CD4-positive, alpha-beta T cell treated with Interleukin-6 for 4 hours (primary cell): Measurements from ENCODE around the gene AGBL4.

ENCODE experiments used
- DNase-seq: peaks from one replicate; pipeline ENCODE4 v3.0.0-alpha.2; 2020; ENCODE audit warnings: mixed read lengths

Gene AGBL4

GRCh38 chr1:48616710-48617109 is 1407.0 kb downstream of the AGBL4 start:
- no peak for DNase-seq

GRCh38 chr1:48611841-48612240 is 1411.9 kb downstream of the AGBL4 start:
- DNase-seq, result no peak

- no peak for DNase-seq
These were observed 1412.9 kb downstream of the AGBL4 start for GRCh38 chr1:48610628-48611542.

GRCh38 chr1:48608882-48609281 is 1414.9 kb downstream of the AGBL4 start:
- no peak for DNase-seq

- DNase-seq, result no peak
These were observed 1420.5 kb downstream of the AGBL4 start for GRCh38 chr1:48603222-48603621.

GRCh38 chr1:48602349-48602748 is 1421.4 kb downstream of the AGBL4 start:
- DNase-seq, result no peak

GRCh38 chr1:48600182-48600581 is 1423.6 kb downstream of the AGBL4 start:
- no peak for DNase-seq

GRCh38 chr1:48597663-48598062 is 1426.1 kb downstream of the AGBL4 start:
- DNase-seq, result no peak

- DNase-seq, result no peak
These were observed 1427.7 kb downstream of the AGBL4 start for GRCh38 chr1:48596046-48596445.

GRCh38 chr1:48595613-48596012 is 1428.1 kb downstream of the AGBL4 start:
- DNase-seq, result no peak

GRCh38 chr1:48592330-48592729 is 1431.4 kb downstream of the AGBL4 start:
- no peak for DNase-seq

GRCh38 chr1:48591181-48591580 is 1432.6 kb downstream of the AGBL4 start:
- DNase-seq, result no peak

- DNase-seq, result no peak
These were observed 1435.7 kb downstream of the AGBL4 start for GRCh38 chr1:48588061-48588460.

- no peak for DNase-seq
These were observed 1441.3 kb downstream of the AGBL4 start for GRCh38 chr1:48582408-48582807.

- no peak for DNase-seq
These were observed 1442.5 kb downstream of the AGBL4 start for GRCh38 chr1:48581270-48581669.

GRCh38 chr1:48576565-48576964 is 1447.2 kb downstream of the AGBL4 start:
- no peak for DNase-seq

GRCh38 chr1:48572646-48573258 is 1451.0 kb downstream of the AGBL4 start:
- peak; percentile 2 for DNase-seq

- no peak for DNase-seq
These were observed 1451.6 kb downstream of the AGBL4 start for GRCh38 chr1:48572134-48572533.

- DNase-seq, result no peak
These were observed 1452.3 kb downstream of the AGBL4 start for GRCh38 chr1:48571303-48571987.

- DNase-seq, result no peak
These were observed 1453.2 kb downstream of the AGBL4 start for GRCh38 chr1:48570568-48570967.

- no peak for DNase-seq
These were observed 1455.3 kb downstream of the AGBL4 start for GRCh38 chr1:48568501-48568900.

- no peak for DNase-seq
These were observed 1457.3 kb downstream of the AGBL4 start for GRCh38 chr1:48566492-48566891.

- DNase-seq, result no peak
These were observed 1460.7 kb downstream of the AGBL4 start for GRCh38 chr1:48563021-48563420.

- no peak for DNase-seq
These were observed 1462.3 kb downstream of the AGBL4 start for GRCh38 chr1:48561444-48561843.
